ENCODE measurements around the gene GLIPR1L1.

GLIPR1L1 gene

GRCh38 chr12:75350413-75350812 is 15.9 kb downstream of the GLIPR1L1 start:
- DNase-seq: no peak

DNA sequence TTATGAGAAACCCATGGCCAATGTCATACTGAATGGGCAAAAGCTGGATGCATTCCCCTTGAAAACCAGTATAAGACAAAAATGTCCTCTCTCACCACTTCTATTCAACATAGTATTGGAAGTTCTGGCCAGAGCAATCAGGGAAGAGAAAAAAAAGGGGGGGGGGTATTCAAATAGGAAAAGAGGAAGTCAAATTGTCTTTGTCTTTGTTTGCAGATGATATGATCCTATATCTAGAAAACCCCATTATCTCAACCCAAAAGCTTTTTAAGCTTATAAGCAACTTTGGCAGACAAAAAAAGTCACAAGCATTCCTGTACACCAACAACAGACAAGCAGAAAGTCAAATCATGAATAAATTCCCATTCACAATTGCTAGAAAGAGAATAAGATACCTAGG is 19.5 kb downstream of the GLIPR1L1 start:
- no peak for DNase-seq

GRCh38 chr12:75360920-75361319 is 26.4 kb downstream of the GLIPR1L1 start:
- no peak for DNase-seq

- no peak for DNase-seq
Measured at GRCh38 chr12:75361408-75361807, 26.9 kb downstream of the GLIPR1L1 start.

GRCh38 chr12:75364919-75365318 is 30.4 kb downstream of the GLIPR1L1 start:
- no peak for DNase-seq

GRCh38 chr12:75366629-75367028 is 32.2 kb downstream of the GLIPR1L1 start:
- no peak for DNase-seq

GRCh38 chr12:75374971-75375370 is 40.5 kb downstream of the GLIPR1L1 start:
- no peak for DNase-seq

DNA sequence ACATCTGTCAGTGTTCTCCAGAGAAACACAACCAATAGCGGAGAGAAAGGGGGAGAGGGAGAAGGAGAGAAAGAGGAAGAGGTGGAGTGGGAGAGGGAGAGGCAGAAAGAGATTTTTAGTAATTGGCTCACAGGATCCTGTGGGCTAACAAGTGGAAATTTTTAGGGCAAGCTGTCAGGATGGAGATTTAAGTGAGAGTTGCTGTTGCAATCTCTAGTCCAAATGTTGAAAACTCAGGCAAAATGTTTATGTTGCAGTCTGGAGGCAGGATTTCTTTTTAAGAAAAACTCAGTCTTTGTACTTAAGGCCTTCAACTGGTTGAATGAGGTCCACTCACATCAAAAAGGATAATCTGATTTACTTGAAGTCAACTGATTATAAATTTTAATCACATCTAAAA is 43.9 kb downstream of the GLIPR1L1 start:
- no peak for DNase-seq

GRCh38 chr12:75389061-75389460 is 54.6 kb downstream of the GLIPR1L1 start:
- no peak for DNase-seq

DNA sequence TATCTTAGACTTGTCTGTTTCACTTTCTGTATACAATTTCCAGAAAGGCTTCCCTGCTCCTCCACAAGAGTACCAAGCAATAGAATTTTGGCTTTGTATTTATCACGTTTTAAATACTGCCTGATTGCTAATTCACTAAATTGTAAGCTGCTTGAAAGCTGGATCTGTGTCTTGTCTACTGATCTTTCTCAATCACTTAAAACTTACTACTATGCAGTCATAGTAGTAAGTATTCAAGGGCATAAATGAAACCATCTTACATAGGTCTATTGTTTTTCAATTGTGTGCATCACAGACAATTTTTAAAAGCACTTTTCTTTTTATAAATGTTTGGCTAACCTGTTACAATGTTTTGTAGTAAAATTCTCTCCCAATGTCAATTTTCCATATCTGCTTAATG is 55.2 kb downstream of the GLIPR1L1 start:
- DNase-seq: no peak

- DNase-seq: no peak
Measured at GRCh38 chr12:75390156-75390898, 55.9 kb downstream of the GLIPR1L1 start.

DNA sequence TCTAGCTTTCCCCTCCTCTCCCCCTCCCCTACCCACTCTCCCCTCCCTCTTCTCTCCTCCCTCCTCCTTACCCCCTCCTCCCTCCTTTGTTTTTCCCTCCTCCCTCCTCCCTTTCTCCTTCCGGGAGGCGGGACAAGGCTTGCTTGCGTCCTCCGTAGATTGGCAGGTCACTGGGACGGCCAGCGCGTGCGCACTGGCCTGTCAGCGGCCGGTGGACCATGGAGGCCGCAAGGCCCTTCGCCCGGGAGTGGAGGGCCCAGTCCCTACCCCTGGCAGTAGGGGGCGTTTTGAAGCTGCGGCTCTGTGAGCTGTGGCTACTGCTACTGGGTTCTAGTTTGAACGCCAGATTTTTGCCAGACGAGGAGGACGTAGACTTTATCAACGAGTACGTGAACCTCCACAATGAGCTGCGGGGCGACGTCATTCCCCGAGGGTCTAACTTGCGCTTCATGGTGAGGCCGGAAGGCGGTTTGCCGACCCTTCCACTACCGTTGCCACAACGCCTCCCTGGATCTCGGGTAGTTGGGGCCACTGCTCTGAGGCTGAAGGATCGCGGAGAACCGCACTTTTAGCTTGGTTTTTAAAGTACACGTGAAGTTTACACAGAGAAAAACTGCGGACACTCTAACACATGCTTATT is 56.5 kb downstream of the GLIPR1L1 start, which contains the start of gene GLIPR1L2:
TSS of gene GLIPR1L2 (plus strand) at position 191 of the 640 bp plus-strand sequence. CDS start at position 219, 28 bp downstream.
- peak; percentile 96 to 97 for DNase-seq

GRCh38 chr12:75404231-75404630 is 69.8 kb downstream of the GLIPR1L1 start:
- no peak for DNase-seq

- no peak for DNase-seq
Measured at GRCh38 chr12:75407683-75408082, 73.2 kb downstream of the GLIPR1L1 start.

DNA sequence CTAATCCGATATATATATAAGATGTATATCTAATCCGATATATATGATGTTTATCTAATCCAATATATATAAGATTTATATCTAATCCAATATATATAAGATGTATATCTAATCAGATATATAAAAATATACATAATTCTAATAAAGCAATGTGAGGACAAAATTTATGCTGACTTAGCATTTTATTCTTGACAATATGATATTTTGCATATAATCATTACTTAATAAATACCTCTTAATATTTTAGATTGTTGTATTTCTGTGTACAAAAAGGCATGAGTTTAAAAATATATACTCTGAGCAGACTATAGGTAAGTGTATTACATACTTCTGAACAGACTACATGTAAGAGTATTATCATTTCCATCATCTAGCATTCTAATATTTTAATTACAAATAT is 75.4 kb downstream of the GLIPR1L1 start:
- DNase-seq: no peak

DNA sequence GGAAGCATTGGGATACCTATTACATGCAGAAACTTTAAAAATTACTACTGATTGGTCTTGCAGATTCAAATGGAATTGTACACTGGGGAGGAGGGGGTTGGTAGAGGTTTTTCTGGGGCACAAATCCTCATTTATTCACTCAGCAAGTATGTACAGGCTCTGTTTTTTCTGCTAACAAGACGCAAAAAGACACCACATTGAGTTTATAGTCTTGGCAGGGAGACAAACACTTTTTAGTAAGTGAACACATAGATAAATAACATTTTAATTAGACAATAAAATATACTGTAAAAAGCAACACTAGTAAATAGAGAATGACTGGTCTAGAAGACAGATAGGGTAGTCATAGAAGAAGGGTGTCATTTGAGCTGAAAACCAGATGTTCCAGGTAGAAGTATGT is 80.2 kb downstream of the GLIPR1L1 start:
- no peak for DNase-seq

DNA sequence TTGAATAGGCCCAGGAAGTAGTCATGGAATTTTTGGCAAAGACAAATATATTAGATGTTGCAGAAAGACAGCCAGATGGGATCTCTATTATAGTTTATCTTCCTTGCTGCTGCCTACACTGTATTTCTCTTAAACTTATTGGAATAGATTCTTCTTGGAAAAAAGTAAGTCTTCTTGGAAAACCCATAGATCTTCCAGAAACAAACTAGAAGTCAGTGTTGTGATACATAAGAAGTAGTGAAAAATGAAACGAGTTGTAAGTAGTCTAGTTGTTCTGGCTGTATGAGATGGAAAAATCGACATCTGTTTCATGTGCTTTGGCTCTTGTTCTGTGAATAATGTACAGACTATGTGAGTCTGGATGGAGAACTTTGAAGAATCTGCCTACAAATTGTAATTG is 85.4 kb downstream of the GLIPR1L1 start:
- DNase-seq: no peak
